Neural cell (in vitro differentiated cells): ENCODE data around the gene PTX4. TPM values are rescaled to one million over a fixed set of nuclear protein-coding genes. Genes with fewer than 3 reads are reported as not detected.

Source experiments
- H2AFZ ChIP-seq: fragments of 200-600, 300-800 bp; sonication (generic), shearing (Covaris generic); 2 replicates; pipeline ENCODE4 v1.6.0; 2014; ENCODE audit warnings: low read depth, mild to moderate bottlenecking, antibody characterized with exemption, low read length, moderate library complexity
- H3F3A ChIP-seq: fragments of 200-600 bp; shearing (Covaris generic); 2 replicates; pipeline ENCODE4 v1.6.1; 2016; ENCODE audit warnings: mild to moderate bottlenecking, moderate library complexity, mixed read lengths, antibody characterized with exemption, low read length; ENCODE audit not compliant: insufficient read depth, poor library complexity, severe bottlenecking
- H3K27ac ChIP-seq: fragments of 200-600, 300-800 bp; sonication (generic), shearing (Covaris generic); 2 replicates; pipeline ENCODE4 v1.5.1; 2014; ENCODE audit warnings: mild to moderate bottlenecking, low read length, moderate library complexity
- H3K27me3 ChIP-seq: fragments of 300-800, 200-600 bp; sonication (generic), shearing (Covaris generic); 2 replicates; pipeline ENCODE4 v1.6.0; 2014; ENCODE audit warnings: mild to moderate bottlenecking, low read depth, low read length, moderate library complexity; ENCODE audit not compliant: insufficient read depth
- H3K36me3 ChIP-seq: fragments of 300-800, 200-600 bp; sonication (generic), shearing (Covaris generic); 2 replicates; pipeline ENCODE4 v1.5.1; 2014; ENCODE audit warnings: mild to moderate bottlenecking, antibody characterized with exemption, low read length, moderate library complexity; ENCODE audit not compliant: insufficient read depth
- H3K4me2 ChIP-seq: fragments of 300-800, 200-600 bp; sonication (generic), shearing (Covaris generic); 2 replicates; pipeline ENCODE4 v1.6.0; 2014; ENCODE audit warnings: mild to moderate bottlenecking, low read length
- H3K4me3 ChIP-seq: fragments of 300-800, 200-600 bp; sonication (generic), shearing (Covaris generic); 2 replicates; pipeline ENCODE4 v1.5.1; 2014; ENCODE audit warnings: mild to moderate bottlenecking, low read length, moderate library complexity
- H3K79me2 ChIP-seq: fragments of 200-600 bp; shearing (Covaris generic); replicated peaks from 2 replicates; pipeline ENCODE4 v1.6.0; 2014; ENCODE audit warnings: mild to moderate bottlenecking, low read length, moderate library complexity; ENCODE audit not compliant: insufficient read depth
- H3K9ac ChIP-seq: fragments of 300-800, 200-600 bp; sonication (generic), shearing (Covaris generic); 2 replicates; pipeline ENCODE4 v1.6.1; 2016; ENCODE audit warnings: mild to moderate bottlenecking, low read length, mixed read lengths
- H3K9me2 ChIP-seq: fragments of 200-600 bp; shearing (Covaris generic); 2 replicates; pipeline ENCODE4 v1.6.1; 2016; ENCODE audit warnings: mild to moderate bottlenecking, low read length, mixed read lengths; ENCODE audit not compliant: insufficient read depth
- H3K9me3 ChIP-seq: fragments of 200-600, 300-800 bp; sonication (generic), shearing (Covaris generic); 2 replicates; pipeline ENCODE4 v1.6.1; 2016; ENCODE audit warnings: mild to moderate bottlenecking, mixed run types, low read length, moderate library complexity, mixed read lengths
- H4K20me1 ChIP-seq: fragments of 200-600 bp; shearing (Covaris generic); 2 replicates; pipeline ENCODE4 v1.6.1; 2016; ENCODE audit warnings: mild to moderate bottlenecking, mixed run types; ENCODE audit not compliant: insufficient read depth
- CTCF ChIP-seq: fragments of 450-650 bp; IDR thresholded peaks from 2 replicates; pipeline ENCODE4 v1.5.1; 2014; ENCODE audit warnings: antibody characterized with exemption, mild to moderate bottlenecking, moderate library complexity; ENCODE audit not compliant: poor library complexity, severe bottlenecking
- EP300 ChIP-seq: fragments of 450-650 bp; conservative IDR thresholded peaks from 2 replicates; pipeline ENCODE4 v1.6.1; 2014; ENCODE audit warnings: antibody characterized with exemption, mild to moderate bottlenecking, moderate library complexity; ENCODE audit not compliant: poor library complexity, severe bottlenecking
- EZH2 ChIP-seq: fragments of 200-600, 300-800 bp; shearing (Covaris generic), sonication (generic); IDR thresholded peaks from 2 replicates; pipeline ENCODE4 v1.6.1; 2014; ENCODE audit warnings: antibody characterized with exemption, low read length, borderline replicate concordance, mild to moderate bottlenecking; ENCODE audit not compliant: insufficient read depth, poor library complexity, severe bottlenecking
- MXI1 ChIP-seq: fragments of 450-650 bp; conservative IDR thresholded peaks from 2 replicates; pipeline ENCODE4 v1.6.1; 2014; ENCODE audit warnings: antibody characterized with exemption, mild to moderate bottlenecking; ENCODE audit not compliant: poor library complexity, severe bottlenecking
- POLR2AphosphoS5 ChIP-seq: IDR thresholded peaks from 2 replicates; pipeline ENCODE4 v1.6.1; 2012
- RAD21 ChIP-seq: fragments of 450-650 bp; conservative IDR thresholded peaks from 2 replicates; pipeline ENCODE4 v1.6.1; 2014; ENCODE audit warnings: antibody characterized with exemption, mild to moderate bottlenecking, moderate library complexity
- REST ChIP-seq: IDR thresholded peaks from 2 replicates; pipeline ENCODE4 v1.6.1; 2012; ENCODE audit warnings: borderline replicate concordance
- SMC3 ChIP-seq: fragments of 450-650 bp; conservative IDR thresholded peaks from 2 replicates; pipeline ENCODE4 v1.6.1; 2014; ENCODE audit warnings: antibody characterized with exemption, mild to moderate bottlenecking, moderate library complexity; ENCODE audit not compliant: poor library complexity
- TAF1 ChIP-seq: IDR thresholded peaks from 2 replicates; pipeline ENCODE4 v1.6.1; 2012; ENCODE audit warnings: low read depth
- polyA plus RNA-seq: library from polyadenylated mRNA; depleted of rRNA; stranded (reverse); fragments of >200 nt; gene quantifications from 2 replicates; pipeline ENCODE4 v1.2.3, GENCODE V29; 2014

The PTX4 gene
- polyA plus RNA-seq, 1 donor from 2014 or later: not detected

- Histone ChIP-seq H4K20me1 (no peaks in the 10 kb centered on the region), H3K9me3 (no peaks in the 10 kb centered on the region), H3K36me3 (no peaks in the 10 kb centered on the region), H2AFZ (no peak overlapping the region), H3K9me2 (no peaks in the 10 kb centered on the region), H3K4me2 (peak overlapping the region; percentile 77), H3K79me2 (no peaks in the 10 kb centered on the region), H3K9ac (peak overlapping the region; percentile 85), H3K4me3 (peak overlapping the region; percentile 92), H3K27me3 (no peaks in the 10 kb centered on the region), H3F3A (no peaks in the 10 kb centered on the region), H3K27ac (peak overlapping the region; percentile 55)
- no peak for TF ChIP-seq POLR2AphosphoS5
- no peak for TF ChIP-seq TAF1
- TF ChIP-seq MXI1: no peak
Measured at GRCh38 chr16:1492082-1492922, 3.6 kb upstream of the PTX4 start.

GRCh38 chr16:1491327-1491726 is 2.6 kb upstream of the PTX4 start:
- Histone ChIP-seq H3K4me2 (no peak overlapping the region), H3K9me2 (no peaks in the 10 kb centered on the region), H3K9ac (no peak overlapping the region), H3K9me3 (no peaks in the 10 kb centered on the region), H3K79me2 (no peaks in the 10 kb centered on the region), H3K4me3 (no peak overlapping the region), H4K20me1 (no peaks in the 10 kb centered on the region), H3F3A (no peaks in the 10 kb centered on the region), H2AFZ (no peak overlapping the region), H3K36me3 (no peaks in the 10 kb centered on the region), H3K27me3 (no peaks in the 10 kb centered on the region), H3K27ac (no peak overlapping the region)
- TF ChIP-seq EP300 (no peak), RAD21 (no peak), CTCF (no peak), POLR2AphosphoS5 (no peak), SMC3 (no peak), EZH2 (no peak), REST (no peak), MXI1 (no peak), TAF1 (no peak)
